Naive thymus-derived CD8-positive, alpha-beta T cell (primary cell): ENCODE measurements around the gene KCTD11. TPM values are rescaled to one million over a fixed set of nuclear protein-coding genes. Genes with fewer than 3 reads are reported as not detected.
A peak's percentile ranks its signal among the peaks of the same experiment; 100 is the strongest.

Experiments used
- ATAC-seq, 2 donors: fragments of 150-1000 bp; cut with Tn5 transposase in 1 of 2; sonication (Bioruptor Pico), chemical (Tn5 transposase) in 1 of 2; 1 replicate in 1 of 2; 2 replicates in 1 of 2; pipeline ENCODE4 v1.10.0; 2021; ENCODE audit warnings: mild to moderate bottlenecking in 2 of 2, moderate library complexity in 2 of 2
- POLR2A ChIA-PET: fragments of 350-600 bp; sonication (Branson Sonifier 250); formaldehyde crosslinking; loops from one replicate; lab custom pipeline; 2021; ENCODE audit warnings: antibody characterized with exemption; lab: Charles Lee
- DNase-seq, 10 donors: peaks; one replicate each; pipeline versions ENCODE4 v3.0.0 to v3.0.0-alpha.2; 2020 to 2022
- H3K27ac Mint-ChIP-seq, 10 donors: one replicate each; pipeline ENCODE4 v1.8.0; 2020 to 2022; ENCODE audit warnings: mild to moderate bottlenecking in 10 of 10, mixed read lengths in 10 of 10, moderate library complexity in 4 of 10, inconsistent platforms in 1 of 10
- H3K27me3 Mint-ChIP-seq, 5 donors: one replicate each; pipeline ENCODE4 v1.8.0; 2021 to 2022; ENCODE audit warnings: mixed read lengths in 5 of 5
- H3K36me3 Mint-ChIP-seq, 3 donors: one replicate each; pipeline ENCODE4 v1.8.0; 2020 to 2022; ENCODE audit warnings: mixed read lengths in 3 of 3, mild to moderate bottlenecking in 2 of 3, inconsistent platforms in 1 of 3
- H3K4me1 Mint-ChIP-seq, 4 donors: one replicate each; pipeline ENCODE4 v1.8.0; 2021 to 2022; ENCODE audit warnings: mixed read lengths in 4 of 4
- H3K4me3 Mint-ChIP-seq, 10 donors: one replicate each; pipeline ENCODE4 v1.8.0; 2020 to 2022; ENCODE audit warnings: mild to moderate bottlenecking in 10 of 10, mixed read lengths in 10 of 10, moderate library complexity in 6 of 10, inconsistent platforms in 1 of 10
- H3K9me3 Mint-ChIP-seq, 9 donors: one replicate each; pipeline ENCODE4 v1.8.0; 2020 to 2022; ENCODE audit warnings: mixed read lengths in 9 of 9, mild to moderate bottlenecking in 3 of 9, inconsistent platforms in 1 of 9, moderate library complexity in 1 of 9
- polyA plus RNA-seq, 3 donors: library from polyadenylated mRNA; unstranded; fragments of 300-500 nt; fragmentation: Illumina TruSeq; gene quantifications; one replicate each; pipeline ENCODE4 v1.2.3, GENCODE V29; 2021
- total RNA-seq, 8 experiments: library from RNA in 2 of 8; stranded (reverse) in 2 of 8; gene quantifications; one replicate each; pipeline ENCODE4 v1.2.3 and lab custom pipeline; 2021 to 2026

The KCTD11 gene
- total RNA-seq = 1 to 10 TPM; 4.6 to 5.0 TPM
- 1 to 10 TPM; 1.2 to 1.6 (median 1.3) TPM for polyA plus RNA-seq
- total RNA-seq (lab: John Stamatoyannopoulos, UW) = 4.0 to 11.5 (median 5.1) reads per million in 6 experiments

GRCh38 chr17:7351665-7352502, at the start of gene KCTD11:
Gene KCTD11 (plus strand): TSS chr17:7352162.
- POLR2A ChIA-PET = interaction anchor here (0.6 to 5.9 kb wide), 21 partner anchors 10 to 335 kb away, joined by 3 to 109 read pairs (median 8); partner anchors contain the start of genes ACAP1, FGF11, GPS2 and NEURL4
- H3K4me1 Mint-ChIP-seq = peaks cover 19 to 82% (median 55%) of the 10 kb centered on the region in 4 donors

GRCh38 chr17:7304179-7304578, 47.8 kb upstream of the KCTD11 start:
- Mint-ChIP-seq H3K4me3 (peak overlapping the region in 1 of 10 donors; percentile 28), H3K36me3 (peaks cover 2 to 8% (median 6%) of the 10 kb centered on the region in 3 donors), H3K4me1 (peaks cover 5 to 14% (median 9%) of the 10 kb centered on the region in 4 donors), H3K9me3 (no peaks in the 10 kb centered on the region), H3K27me3 (peaks cover 0 to 4% (median 3%) of the 10 kb centered on the region in 5 donors), H3K27ac (peak overlapping the region in 2 of 10 donors; percentile 13 to 57)
- DNase-seq = no peak
- no peak for ATAC-seq
- POLR2A ChIA-PET = no interaction called here

More at GRCh38 chr17:7351665-7352502, at the start of gene KCTD11:
- Mint-ChIP-seq H3K27ac (peak within 1 kb of the TSS; percentile 78 to 91 (median 86)), H3K27me3 (no peaks in the 10 kb centered on the region), H3K9me3 (no peaks in the 10 kb centered on the region), H3K4me3 (peak within 1 kb of the TSS; percentile 74 to 92 (median 86)), H3K36me3 (peaks cover 0 to 40% (median 5%) of the 10 kb centered on the region in 3 donors)
- DNase-seq (peak; percentile 51 to 81 (median 62)), ATAC-seq (peak; percentile 38 to 51)

- peak within 1 kb of the TSS; percentile 96 to 100 (median 99) for H3K27ac Mint-ChIP-seq
- H3K36me3 Mint-ChIP-seq = peaks cover 17 to 36% (median 24%) of the 10 kb centered on the region in 3 donors
- DNase-seq (peak; percentile 98 to 100 (median 100)), ATAC-seq (peak; percentile 68 to 70)
- peaks cover 23 to 40% (median 37%) of the 10 kb centered on the region in 4 donors for H3K4me1 Mint-ChIP-seq
- H3K9me3 Mint-ChIP-seq = no peaks in the 10 kb centered on the region
- H3K4me3 Mint-ChIP-seq = peak within 1 kb of the TSS; percentile 90 to 99 (median 96)
- POLR2A ChIA-PET = interaction anchor here (0.7 to 14.2 kb wide), 4 partner anchors 8 to 852 kb away, joined by 4 to 168 read pairs (median 10); partner anchors contain the start of genes ACAP1, GPS2 and NEURL4
- H3K27me3 Mint-ChIP-seq = peaks cover 0 to 4% (median 0%) of the 10 kb centered on the region in 5 donors
Measured at GRCh38 chr17:7306911-7307685, 44.9 kb upstream of the KCTD11 start, which contains the start of gene EIF5A. Gene EIF5A (plus strand): TSS chr17:7307628. CDS start chr17:7309636, 2,008 bp downstream.

- Mint-ChIP-seq H3K27me3 (peaks cover 0 to 4% (median 0%) of the 10 kb centered on the region in 5 donors), H3K4me3 (peak overlapping the region; percentile 90 to 99 (median 96)), H3K9me3 (no peaks in the 10 kb centered on the region), H3K36me3 (peaks cover 17 to 45% (median 24%) of the 10 kb centered on the region in 3 donors), H3K4me1 (peaks cover 25 to 49% (median 45%) of the 10 kb centered on the region in 4 donors), H3K27ac (peak overlapping the region; percentile 96 to 100 (median 99))
- POLR2A ChIA-PET = interaction anchor here (0.6 to 14.2 kb wide), 18 partner anchors 12 to 378 kb away, joined by 3 to 168 read pairs (median 4); partner anchors contain the start of genes ACAP1, NEURL4, PHF23 and PLSCR3
- peak; percentile 2 to 4 for ATAC-seq
- peak in 9 of 10 donors; percentile 41 to 81 (median 62) for DNase-seq
Measured at GRCh38 chr17:7307686-7308624, 44.0 kb upstream of the KCTD11 start.

- ATAC-seq (peak; percentile 26 to 40), DNase-seq (peak; percentile 64 to 95 (median 90))
- H3K27me3 Mint-ChIP-seq = peaks cover 0 to 4% (median 0%) of the 10 kb centered on the region in 5 donors
- H3K4me1 Mint-ChIP-seq = peaks cover 26 to 57% (median 54%) of the 10 kb centered on the region in 4 donors
- H3K9me3 Mint-ChIP-seq = no peaks in the 10 kb centered on the region
- peak overlapping the region; percentile 95 to 100 (median 99) for H3K27ac Mint-ChIP-seq
- H3K36me3 Mint-ChIP-seq = peaks cover 17 to 54% (median 27%) of the 10 kb centered on the region in 3 donors
- POLR2A ChIA-PET = interaction anchor here (0.6 to 14.2 kb wide), 23 partner anchors 9 to 377 kb away, joined by 3 to 168 read pairs (median 4); partner anchors contain the start of genes ACAP1, NEURL4, PHF23 and PLSCR3
- H3K4me3 Mint-ChIP-seq = peak overlapping the region; percentile 90 to 99 (median 96)
Measured at GRCh38 chr17:7308625-7309433, 43.1 kb upstream of the KCTD11 start.

- POLR2A ChIA-PET = interaction anchor here (0.6 to 14.2 kb wide), 14 partner anchors 8 to 263 kb away, joined by 3 to 168 read pairs (median 4); partner anchors contain the start of genes ACAP1, NEURL4, SLC2A4 and TMEM102
- Mint-ChIP-seq H3K4me1 (peaks cover 31 to 65% (median 60%) of the 10 kb centered on the region in 4 donors), H3K4me3 (peak overlapping the region; percentile 90 to 99 (median 96)), H3K9me3 (no peaks in the 10 kb centered on the region), H3K27ac (peak overlapping the region; percentile 95 to 100 (median 99)), H3K36me3 (peaks cover 17 to 59% (median 27%) of the 10 kb centered on the region in 3 donors), H3K27me3 (peaks cover 0 to 4% (median 0%) of the 10 kb centered on the region in 5 donors)
- DNase-seq (no peak), ATAC-seq (no peak)
Measured at GRCh38 chr17:7309628-7310027, 42.3 kb upstream of the KCTD11 start.

GRCh38 chr17:7311110-7311705, 40.8 kb upstream of the KCTD11 start:
- H3K36me3 Mint-ChIP-seq = peaks cover 17 to 62% (median 27%) of the 10 kb centered on the region in 3 donors
- H3K4me3 Mint-ChIP-seq = peak overlapping the region in 8 of 10 donors; percentile 18 to 93 (median 71)
- H3K4me1 Mint-ChIP-seq = peaks cover 37 to 73% (median 66%) of the 10 kb centered on the region in 4 donors
- peak overlapping the region; percentile 19 to 100 (median 99) for H3K27ac Mint-ChIP-seq
- no peaks in the 10 kb centered on the region for H3K9me3 Mint-ChIP-seq
- H3K27me3 Mint-ChIP-seq = peaks cover 0 to 4% (median 0%) of the 10 kb centered on the region in 5 donors
- POLR2A ChIA-PET = interaction anchor here (2.9 to 14.2 kb wide), 4 partner anchors 10 to 39 kb away, joined by 11 to 168 read pairs (median 84); partner anchors contain the start of genes ACAP1 and NEURL4
- DNase-seq (no peak), ATAC-seq (no peak)

- peak overlapping the region; percentile 81 to 97 (median 92) for H3K27ac Mint-ChIP-seq
- no peaks in the 10 kb centered on the region for H3K9me3 Mint-ChIP-seq
- H3K4me3 Mint-ChIP-seq = peak overlapping the region; percentile 7 to 95 (median 78)
- POLR2A ChIA-PET = interaction anchor here (0.9 to 14.2 kb wide), 10 partner anchors 9 to 61 kb away, joined by 3 to 168 read pairs (median 6); partner anchors contain the start of genes ACAP1, CLDN7, CTDNEP1 and ELP5
- peaks cover 17 to 67% (median 27%) of the 10 kb centered on the region in 3 donors for H3K36me3 Mint-ChIP-seq
- DNase-seq (no peak), ATAC-seq (no peak)
- no peaks in the 10 kb centered on the region for H3K27me3 Mint-ChIP-seq
- H3K4me1 Mint-ChIP-seq = peaks cover 37 to 77% (median 65%) of the 10 kb centered on the region in 4 donors
Measured at GRCh38 chr17:7312432-7313087, 39.4 kb upstream of the KCTD11 start.
